ENCODE measurements around the gene CBLL2. TPM values are rescaled to one million over a fixed set of nuclear protein-coding genes. Genes with fewer than 3 reads are reported as not detected.

CBLL2 gene
- total and polyA plus RNA-seq, 2 donors (not counting 1 experiment from before 2014, with no cell fraction given) = not detected

GRCh38 chrX:22246620-22247019, 26.1 kb upstream of the CBLL2 start:
- Histone ChIP-seq H3K27ac (ENCODE audit: insufficient read depth, low read length) (no peak overlapping the region), H3K27me3 (ENCODE audit: control insufficient read depth, insufficient read depth, low read length) (no peaks in the 10 kb centered on the region), H2AFZ (ENCODE audit: low read length) (no peak overlapping the region), H3K79me2 (ENCODE audit: control insufficient read depth, insufficient read depth, low read length) (no peaks in the 10 kb centered on the region), H3K9ac (ENCODE audit: insufficient read depth, low read length) (no peak overlapping the region), H3K4me1 (ENCODE audit: control insufficient read depth, extremely low read depth, insufficient read depth, low read length) (no peaks in the 10 kb centered on the region), H4K20me1 (ENCODE audit: control insufficient read depth, extremely low read depth, insufficient read depth, low read length) (no peaks in the 10 kb centered on the region), H3K9me3 (ENCODE audit: control insufficient read depth, insufficient read depth, low read depth, low read length) (no peaks in the 10 kb centered on the region), H3K4me2 (ENCODE audit: extremely low read depth, insufficient read depth, low read length) (no peak overlapping the region), H3K4me3 (replicated peaks in 1 of 4; ENCODE audit: control extremely low read depth in 1 of 4, insufficient read depth in 1 of 4, low read depth in 3 of 4, low read length in 4 of 4) (no peak overlapping the region), H3K36me3 (ENCODE audit: control insufficient read depth, insufficient read depth, low read length) (no peaks in the 10 kb centered on the region)
- TF ChIP-seq EZH2 (IDR thresholded peaks at IDR 0.05; ENCODE audit: low read length, missing control alignments) (no peak), CTCF (conservative IDR thresholded peaks at IDR 0.05 in 1 of 2, IDR thresholded peaks at IDR 0.05 in 1 of 2; ENCODE audit: low read depth in 1 of 2, low read length in 2 of 2) (no peak)
- DNase-seq (ENCODE audit: low read depth in 2 of 2) = peak; percentile 2 to 82

GRCh38 chrX:22247169-22247568, 25.5 kb upstream of the CBLL2 start:
- H3K27ac ChIP-seq (ENCODE audit: insufficient read depth, low read length) = no peak overlapping the region
- H3K4me1 ChIP-seq (ENCODE audit: control insufficient read depth, extremely low read depth, insufficient read depth, low read length) = no peaks in the 10 kb centered on the region
- DNase-seq (ENCODE audit: low read depth in 2 of 2) = peak; percentile 1 to 63
- H3K27me3 ChIP-seq (ENCODE audit: control insufficient read depth, insufficient read depth, low read length) = no peaks in the 10 kb centered on the region
- H4K20me1 ChIP-seq (ENCODE audit: control insufficient read depth, extremely low read depth, insufficient read depth, low read length) = no peaks in the 10 kb centered on the region
- no peaks in the 10 kb centered on the region for H3K79me2 ChIP-seq (ENCODE audit: control insufficient read depth, insufficient read depth, low read length)
- no peak overlapping the region for H2AFZ ChIP-seq (ENCODE audit: low read length)
- no peak overlapping the region for H3K4me2 ChIP-seq (ENCODE audit: extremely low read depth, insufficient read depth, low read length)
- no peaks in the 10 kb centered on the region for H3K9me3 ChIP-seq (ENCODE audit: control insufficient read depth, insufficient read depth, low read depth, low read length)
- H3K4me3 ChIP-seq (replicated peaks in 1 of 4; ENCODE audit: control extremely low read depth in 1 of 4, insufficient read depth in 1 of 4, low read depth in 3 of 4, low read length in 4 of 4) = no peak overlapping the region
- no peak for TF ChIP-seq CTCF (conservative IDR thresholded peaks at IDR 0.05 in 1 of 2, IDR thresholded peaks at IDR 0.05 in 1 of 2; ENCODE audit: low read depth in 1 of 2, low read length in 2 of 2)
- TF ChIP-seq EZH2 (IDR thresholded peaks at IDR 0.05; ENCODE audit: low read length, missing control alignments) = no peak
- H3K36me3 ChIP-seq (ENCODE audit: control insufficient read depth, insufficient read depth, low read length) = no peaks in the 10 kb centered on the region
- no peak overlapping the region for H3K9ac ChIP-seq (ENCODE audit: insufficient read depth, low read length)

DNA sequence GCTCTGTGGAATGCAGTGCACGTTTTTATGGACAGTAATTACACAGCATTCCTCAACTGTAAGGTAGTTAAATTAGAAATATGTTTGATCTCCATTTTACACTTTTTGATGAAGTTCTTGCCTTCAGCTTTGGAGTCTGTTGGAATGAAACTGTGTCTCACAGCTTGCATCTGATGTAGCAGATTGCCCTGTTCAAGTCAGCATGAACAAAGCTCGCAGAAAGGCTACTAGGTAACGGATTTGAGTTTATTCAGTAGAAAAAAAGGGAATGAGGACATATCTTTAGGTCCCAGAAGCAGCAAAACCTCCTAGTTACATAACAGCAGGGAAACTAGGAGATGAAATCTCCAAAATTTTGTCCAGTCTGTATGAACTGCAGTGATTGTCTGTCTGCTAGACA, 24.3 kb upstream of the CBLL2 start:
- Histone ChIP-seq H3K27ac (ENCODE audit: insufficient read depth, low read length) (no peak overlapping the region), H3K9me3 (ENCODE audit: control insufficient read depth, insufficient read depth, low read depth, low read length) (no peaks in the 10 kb centered on the region), H2AFZ (ENCODE audit: low read length) (no peak overlapping the region), H3K27me3 (ENCODE audit: control insufficient read depth, insufficient read depth, low read length) (no peaks in the 10 kb centered on the region), H3K4me2 (ENCODE audit: extremely low read depth, insufficient read depth, low read length) (no peak overlapping the region), H3K79me2 (ENCODE audit: control insufficient read depth, insufficient read depth, low read length) (no peaks in the 10 kb centered on the region), H3K4me3 (replicated peaks in 1 of 4; ENCODE audit: control extremely low read depth in 1 of 4, insufficient read depth in 1 of 4, low read depth in 3 of 4, low read length in 4 of 4) (no peak overlapping the region), H4K20me1 (ENCODE audit: control insufficient read depth, extremely low read depth, insufficient read depth, low read length) (no peaks in the 10 kb centered on the region), H3K4me1 (ENCODE audit: control insufficient read depth, extremely low read depth, insufficient read depth, low read length) (no peaks in the 10 kb centered on the region), H3K9ac (ENCODE audit: insufficient read depth, low read length) (no peak overlapping the region), H3K36me3 (ENCODE audit: control insufficient read depth, insufficient read depth, low read length) (no peaks in the 10 kb centered on the region)
- TF ChIP-seq EZH2 (IDR thresholded peaks at IDR 0.05; ENCODE audit: low read length, missing control alignments) = no peak
- no peak for TF ChIP-seq CTCF (conservative IDR thresholded peaks at IDR 0.05 in 1 of 2, IDR thresholded peaks at IDR 0.05 in 1 of 2; ENCODE audit: low read depth in 1 of 2, low read length in 2 of 2)
- no peak for DNase-seq (ENCODE audit: low read depth in 2 of 2)
